Measurements from ENCODE around the gene TRABD. TPM values are rescaled to one million over a fixed set of nuclear protein-coding genes. Genes with fewer than 3 reads are reported as not detected.
"Not testable (repeated sequence)": the region's sequence is repeated elsewhere in the genome, so short reads cannot be mapped to it uniquely, and the experiment has no call there.

Gene TRABD
- 94.1 and 96.8 TPM in 2 replicates for total RNA-seq

- Mint-ChIP-seq H3K27me3 (ENCODE audit: insufficient read depth) (peaks cover 4% of the 10 kb centered on the region), H3K9me3 (no peaks in the 10 kb centered on the region), H3K4me3 (peak within 1 kb of the TSS; percentile 96), H3K27ac (peak within 1 kb of the TSS; percentile 94), H3K4me1 (ENCODE audit: low read depth) (peaks cover 14% of the 10 kb centered on the region), H3K36me3 (ENCODE audit: low read depth) (no peaks in the 10 kb centered on the region)
- peak; percentile 84 for DNase-seq (ENCODE audit: low spot score)
- intact Hi-C loops (cut with micrococcal nuclease) = loop anchor here (1.0 to 2.0 kb wide), 2 partner anchors 15 kb away; partner anchors contain the start of gene PANX2
Measured at GRCh38 chr22:50185375-50186087, at the start of gene TRABD. Gene TRABD, plus strand, starts transcription at chr22:50185913. Its CDS starts 7,148 bp downstream, at chr22:50193061.

DNA sequence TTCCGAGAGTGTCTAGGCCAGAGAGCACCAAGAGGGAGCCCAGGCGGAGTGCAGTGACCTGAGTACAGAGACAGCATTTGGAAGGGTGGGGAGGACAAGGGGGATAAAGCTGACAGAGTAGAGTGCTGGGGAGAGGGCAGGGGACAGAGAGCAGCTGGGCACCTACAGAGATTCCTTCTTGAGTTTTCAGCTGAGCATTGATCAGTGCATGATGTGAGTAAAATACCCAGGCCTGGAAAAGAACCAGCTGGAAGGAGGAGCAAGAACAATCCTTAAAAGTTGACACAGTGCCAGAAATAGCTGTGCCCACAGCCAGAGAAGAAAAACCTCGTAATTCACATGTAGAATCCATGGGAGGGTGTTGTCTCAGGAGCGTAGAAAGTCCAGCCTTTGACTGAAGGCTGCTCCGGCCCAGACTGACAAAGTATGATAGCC is 49.1 kb upstream of the TRABD start:
- H3K27me3 Mint-ChIP-seq (ENCODE audit: insufficient read depth) = peaks cover 18% of the 10 kb centered on the region
- intact Hi-C loops (cut with micrococcal nuclease) = no loop called here
- no peaks in the 10 kb centered on the region for H3K36me3 Mint-ChIP-seq (ENCODE audit: low read depth)
- no peak overlapping the region for H3K27ac Mint-ChIP-seq
- H3K4me1 Mint-ChIP-seq (ENCODE audit: low read depth) = peaks cover 4% of the 10 kb centered on the region
- no peak overlapping the region for H3K4me3 Mint-ChIP-seq
- H3K9me3 Mint-ChIP-seq = no peaks in the 10 kb centered on the region
- DNase-seq (ENCODE audit: low spot score) = no peak

- DNase-seq (ENCODE audit: low spot score); H3K27ac Mint-ChIP-seq; intact Hi-C loops (cut with micrococcal nuclease); H3K9me3 Mint-ChIP-seq; H3K4me1 Mint-ChIP-seq (ENCODE audit: low read depth); H3K4me3 Mint-ChIP-seq; H3K36me3 Mint-ChIP-seq (ENCODE audit: low read depth): not testable (repeated sequence)
- peaks cover 18% of the 10 kb centered on the region for H3K27me3 Mint-ChIP-seq (ENCODE audit: insufficient read depth)
Measured at GRCh38 chr22:50137277-50137676, 48.4 kb upstream of the TRABD start.

GRCh38 chr22:50138041-50138440 is 47.7 kb upstream of the TRABD start:
- no peaks in the 10 kb centered on the region for H3K9me3 Mint-ChIP-seq
- H3K36me3 Mint-ChIP-seq (ENCODE audit: low read depth) = no peaks in the 10 kb centered on the region
- intact Hi-C loops (cut with micrococcal nuclease) = no loop called here
- H3K27ac Mint-ChIP-seq = no peak overlapping the region
- no peak overlapping the region for H3K4me3 Mint-ChIP-seq
- H3K4me1 Mint-ChIP-seq (ENCODE audit: low read depth) = peaks cover 4% of the 10 kb centered on the region
- DNase-seq (ENCODE audit: low spot score) = no peak
- H3K27me3 Mint-ChIP-seq (ENCODE audit: insufficient read depth) = peaks cover 18% of the 10 kb centered on the region

DNA sequence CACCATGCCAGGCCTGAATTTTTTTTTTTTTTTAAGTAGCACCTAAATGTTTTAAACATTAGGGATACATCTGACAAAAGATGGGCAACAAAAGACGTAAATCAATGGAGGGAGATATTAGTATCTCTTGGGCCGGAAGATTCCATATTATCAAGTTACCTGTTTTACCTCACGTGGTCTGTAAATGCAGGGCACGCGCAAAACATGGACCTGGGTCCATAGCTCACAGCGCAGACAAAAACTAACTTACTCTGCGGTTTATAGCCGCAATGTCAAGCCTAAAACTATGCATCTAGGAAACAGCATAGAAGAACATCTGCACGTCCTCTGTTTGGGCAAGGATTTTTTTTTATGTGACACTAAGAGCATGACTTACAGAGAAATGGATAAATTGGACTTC is 46.7 kb upstream of the TRABD start:
- Mint-ChIP-seq H3K4me1 (ENCODE audit: low read depth) (peaks cover 4% of the 10 kb centered on the region), H3K4me3 (no peak overlapping the region), H3K27me3 (ENCODE audit: insufficient read depth) (peaks cover 18% of the 10 kb centered on the region), H3K9me3 (no peaks in the 10 kb centered on the region), H3K36me3 (ENCODE audit: low read depth) (no peaks in the 10 kb centered on the region), H3K27ac (no peak overlapping the region)
- no peak for DNase-seq (ENCODE audit: low spot score)
- intact Hi-C loops (cut with micrococcal nuclease) = no loop called here

- Mint-ChIP-seq H3K4me3 (no peak overlapping the region), H3K9me3 (no peaks in the 10 kb centered on the region), H3K27me3 (ENCODE audit: insufficient read depth) (peaks cover 13% of the 10 kb centered on the region), H3K36me3 (ENCODE audit: low read depth) (no peaks in the 10 kb centered on the region), H3K27ac (no peak overlapping the region), H3K4me1 (ENCODE audit: low read depth) (peaks cover 4% of the 10 kb centered on the region)
- intact Hi-C loops (cut with micrococcal nuclease) = no loop called here
- DNase-seq (ENCODE audit: low spot score) = no peak
Measured at GRCh38 chr22:50139843-50140415, 45.8 kb upstream of the TRABD start.

- Mint-ChIP-seq H3K4me1 (ENCODE audit: low read depth) (peaks cover 4% of the 10 kb centered on the region), H3K27ac (no peak overlapping the region), H3K36me3 (ENCODE audit: low read depth) (no peaks in the 10 kb centered on the region), H3K9me3 (no peaks in the 10 kb centered on the region), H3K4me3 (no peak overlapping the region), H3K27me3 (ENCODE audit: insufficient read depth) (peaks cover 13% of the 10 kb centered on the region)
- no peak for DNase-seq (ENCODE audit: low spot score)
- intact Hi-C loops (cut with micrococcal nuclease) = no loop called here
Measured at GRCh38 chr22:50140615-50141014, 45.1 kb upstream of the TRABD start.

- H3K36me3 Mint-ChIP-seq (ENCODE audit: low read depth) = no peaks in the 10 kb centered on the region
- peaks cover 4% of the 10 kb centered on the region for H3K4me1 Mint-ChIP-seq (ENCODE audit: low read depth)
- peaks cover 13% of the 10 kb centered on the region for H3K27me3 Mint-ChIP-seq (ENCODE audit: insufficient read depth)
- no peak overlapping the region for H3K27ac Mint-ChIP-seq
- no peak overlapping the region for H3K4me3 Mint-ChIP-seq
- H3K9me3 Mint-ChIP-seq = no peaks in the 10 kb centered on the region
- no peak for DNase-seq (ENCODE audit: low spot score)
- intact Hi-C loops (cut with micrococcal nuclease) = no loop called here
Measured at GRCh38 chr22:50141462-50141861, 44.3 kb upstream of the TRABD start.

DNA sequence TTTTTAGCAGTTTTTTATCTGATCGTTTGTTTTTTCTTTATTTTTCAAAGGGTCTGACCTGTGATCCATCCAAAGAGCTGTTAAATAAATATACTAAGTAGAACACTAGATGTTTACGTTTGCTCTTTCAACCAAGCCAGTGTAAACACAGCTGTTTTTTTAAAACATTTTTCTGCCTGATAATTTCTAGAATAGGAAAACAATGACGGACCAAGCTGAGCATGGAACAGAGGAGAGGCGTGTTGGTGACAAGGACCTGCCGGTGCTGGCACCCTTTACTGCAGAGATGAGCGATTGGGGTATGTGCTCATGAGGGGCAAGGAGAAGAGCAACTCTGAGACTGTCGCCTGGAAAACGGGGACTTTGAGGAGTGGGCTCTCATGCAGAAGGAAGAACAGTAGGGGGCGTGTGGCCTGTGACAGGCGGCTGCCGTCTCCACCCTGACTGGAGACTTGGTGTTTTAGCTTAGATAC is 43.8 kb upstream of the TRABD start:
- H3K9me3 Mint-ChIP-seq = no peaks in the 10 kb centered on the region
- intact Hi-C loops (cut with micrococcal nuclease) = no loop called here

GRCh38 chr22:50143096-50143495 is 42.6 kb upstream of the TRABD start:
- Mint-ChIP-seq H3K9me3 (no peaks in the 10 kb centered on the region), H3K4me1 (ENCODE audit: low read depth) (peaks cover 4% of the 10 kb centered on the region), H3K27me3 (ENCODE audit: insufficient read depth) (peaks cover 11% of the 10 kb centered on the region), H3K4me3 (no peak overlapping the region), H3K36me3 (ENCODE audit: low read depth) (no peaks in the 10 kb centered on the region), H3K27ac (no peak overlapping the region)
- DNase-seq (ENCODE audit: low spot score) = no peak
- intact Hi-C loops (cut with micrococcal nuclease) = no loop called here

More for the DNA sequence above, 43.8 kb upstream of the TRABD start:
- no peak for DNase-seq (ENCODE audit: low spot score)
- Mint-ChIP-seq H3K36me3 (ENCODE audit: low read depth) (no peaks in the 10 kb centered on the region), H3K27me3 (ENCODE audit: insufficient read depth) (peaks cover 13% of the 10 kb centered on the region), H3K27ac (no peak overlapping the region), H3K4me1 (ENCODE audit: low read depth) (peaks cover 4% of the 10 kb centered on the region), H3K4me3 (no peak overlapping the region)

GRCh38 chr22:50144005-50144614 is 41.6 kb upstream of the TRABD start:
- Mint-ChIP-seq H3K4me3 (no peak overlapping the region), H3K27me3 (ENCODE audit: insufficient read depth) (peaks cover 9% of the 10 kb centered on the region), H3K36me3 (ENCODE audit: low read depth) (no peaks in the 10 kb centered on the region), H3K27ac (no peak overlapping the region), H3K9me3 (no peaks in the 10 kb centered on the region), H3K4me1 (ENCODE audit: low read depth) (peaks cover 6% of the 10 kb centered on the region)
- DNase-seq (ENCODE audit: low spot score) = no peak
- intact Hi-C loops (cut with micrococcal nuclease) = no loop called here

DNA sequence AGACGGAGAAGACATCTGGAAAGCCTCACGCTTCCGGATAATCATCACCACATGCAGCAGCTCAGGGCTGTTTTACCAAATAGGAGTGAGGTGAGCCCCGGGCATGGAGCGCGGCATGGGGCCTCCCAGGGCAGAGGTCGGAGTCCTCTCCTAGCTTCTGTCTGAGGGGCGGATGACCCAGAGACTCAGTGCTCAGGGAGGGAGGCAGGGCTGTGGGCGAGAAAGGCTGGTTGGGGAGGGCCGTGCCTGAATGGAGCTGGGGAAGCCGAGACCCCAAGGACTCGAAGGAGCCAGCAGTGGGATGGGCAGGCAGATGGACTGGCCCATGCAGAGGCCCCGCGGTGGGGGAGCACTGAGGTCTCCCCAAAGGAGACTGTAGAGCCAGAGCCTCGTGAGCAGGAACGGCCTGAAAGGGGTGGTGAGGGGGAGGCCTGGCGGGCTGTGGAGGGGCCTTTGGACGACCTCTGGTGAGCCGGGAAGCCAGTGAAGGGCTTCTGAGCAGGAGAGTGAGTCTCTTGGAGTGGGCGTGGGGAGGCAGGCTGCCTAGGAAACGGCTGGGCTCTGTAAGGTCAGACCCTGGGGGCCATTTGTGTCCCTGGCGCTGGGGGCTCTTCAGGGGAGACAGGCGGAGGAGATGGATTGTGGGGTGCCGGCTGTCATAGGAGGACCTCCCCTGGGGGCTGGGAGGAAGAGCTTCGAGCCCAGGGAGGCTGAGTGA is 39.8 kb upstream of the TRABD start:
- no peak overlapping the region for H3K27ac Mint-ChIP-seq
- H3K36me3 Mint-ChIP-seq (ENCODE audit: low read depth) = no peaks in the 10 kb centered on the region
- DNase-seq (ENCODE audit: low spot score) = no peak
- no peaks in the 10 kb centered on the region for H3K27me3 Mint-ChIP-seq (ENCODE audit: insufficient read depth)
- intact Hi-C loops (cut with micrococcal nuclease) = no loop called here
- no peak overlapping the region for H3K4me3 Mint-ChIP-seq
- H3K9me3 Mint-ChIP-seq = no peaks in the 10 kb centered on the region
- H3K4me1 Mint-ChIP-seq (ENCODE audit: low read depth) = peaks cover 8% of the 10 kb centered on the region
